ENCODE measurements around the gene NDUFB1. TPM values are rescaled to one million over a fixed set of nuclear protein-coding genes. Genes with fewer than 3 reads are reported as not detected.

Gene NDUFB1
- total RNA-seq, 4 donors from 2014 or later, result 31.4 to 434 (median 161) TPM

GRCh38 chr14:92105893-92106142, 15.7 kb downstream of the NDUFB1 start:
- 0% methylated on average over 3 to 10 of the region's 10 CpGs for WGBS, 2 donors (ENCODE audit: low coverage in 1 of 2)
- Histone ChIP-seq H3K4me3 (peak overlapping the region; percentile 79 to 97 (median 96)), H3K27me3 (no peaks in the 10 kb centered on the region), H3K9me3 (no peaks in the 10 kb centered on the region), H3K36me3 (no peaks in the 10 kb centered on the region), H3K4me1 (peaks cover 8 to 38% (median 19%) of the 10 kb centered on the region in 4 donors), H3K27ac (peak overlapping the region; percentile 92 to 100 (median 96))
- intact Hi-C loops (cut with DNase I; ENCODE audit: low total_unique reads) (no loop called here), in situ Hi-C loops (cut with MboI; ENCODE audit: low pct_ligation_motif_present in 1 of 4, low pct_unique_long_range_greater_than_20kb in 1 of 4, low sequenced_read_pairs in 3 of 4) (no loop called here)
- peak; percentile 39 for TF ChIP-seq POLR2A (IDR thresholded peaks at IDR 0.05)
- TF ChIP-seq EP300 (IDR thresholded peaks at IDR 0.05; ENCODE audit: low read depth), result no peak
- TF ChIP-seq CTCF (IDR thresholded peaks at IDR 0.05), result no peak
- peak; percentile 44 for DNase-seq

GRCh38 chr14:92105073-92105892, 16.2 kb downstream of the NDUFB1 start:
- Histone ChIP-seq H3K27ac (peak overlapping the region; percentile 92 to 100 (median 96)), H3K4me3 (peak overlapping the region; percentile 79 to 97 (median 96)), H3K4me1 (peaks cover 8 to 38% (median 19%) of the 10 kb centered on the region in 4 donors), H3K9me3 (no peaks in the 10 kb centered on the region), H3K27me3 (no peaks in the 10 kb centered on the region), H3K36me3 (no peaks in the 10 kb centered on the region)
- WGBS, 2 donors (ENCODE audit: low coverage in 1 of 2), result 48 to 50% methylated on average over 12 to 16 of the region's 16 CpGs
- DNase-seq, result no peak
- TF ChIP-seq POLR2AphosphoS5 (IDR thresholded peaks at IDR 0.05) (no peak), CTCF (IDR thresholded peaks at IDR 0.05) (no peak), POLR2A (IDR thresholded peaks at IDR 0.05) (no peak), EP300 (IDR thresholded peaks at IDR 0.05; ENCODE audit: low read depth) (no peak)
- intact Hi-C loops (cut with DNase I; ENCODE audit: low total_unique reads) (no loop called here), in situ Hi-C loops (cut with MboI; ENCODE audit: low pct_ligation_motif_present in 1 of 4, low pct_unique_long_range_greater_than_20kb in 1 of 4, low sequenced_read_pairs in 3 of 4) (no loop called here)

- no peak for DNase-seq
- Histone ChIP-seq H3K9me3 (no peaks in the 10 kb centered on the region), H3K27ac (no peak overlapping the region), H3K36me3 (no peaks in the 10 kb centered on the region), H3K4me3 (no peak overlapping the region), H3K27me3 (no peaks in the 10 kb centered on the region), H3K4me1 (peaks cover 8 to 38% (median 19%) of the 10 kb centered on the region in 4 donors)
- in situ Hi-C loops (cut with MboI; ENCODE audit: low pct_ligation_motif_present in 1 of 4, low pct_unique_long_range_greater_than_20kb in 1 of 4, low sequenced_read_pairs in 3 of 4) (no loop called here), intact Hi-C loops (cut with DNase I; ENCODE audit: low total_unique reads) (no loop called here)
- WGBS, 2 donors (ENCODE audit: low coverage in 1 of 2), result 69 to 75% methylated on average over 6 to 7 of the region's 7 CpGs
- no peak for TF ChIP-seq CTCF (IDR thresholded peaks at IDR 0.05)
- no peak for TF ChIP-seq EP300 (IDR thresholded peaks at IDR 0.05; ENCODE audit: low read depth)
- TF ChIP-seq POLR2A (IDR thresholded peaks at IDR 0.05), result no peak
- TF ChIP-seq POLR2AphosphoS5 (IDR thresholded peaks at IDR 0.05), result no peak
Observed at GRCh38 chr14:92103363-92103989, 18.0 kb downstream of the NDUFB1 start.

- in situ Hi-C loops (cut with MboI; ENCODE audit: low pct_ligation_motif_present in 1 of 4, low pct_unique_long_range_greater_than_20kb in 1 of 4, low sequenced_read_pairs in 3 of 4) (no loop called here), intact Hi-C loops (cut with DNase I; ENCODE audit: low total_unique reads) (no loop called here)
- Histone ChIP-seq H3K27me3 (no peaks in the 10 kb centered on the region), H3K9me3 (no peaks in the 10 kb centered on the region), H3K36me3 (peaks cover 0 to 8% (median 2%) of the 10 kb centered on the region in 4 donors), H3K4me1 (peaks cover 0 to 25% (median 10%) of the 10 kb centered on the region in 4 donors), H3K4me3 (no peak overlapping the region), H3K27ac (no peak overlapping the region)
- no peak for DNase-seq
- TF ChIP-seq CTCF (IDR thresholded peaks at IDR 0.05), result no peak
- no peak for TF ChIP-seq EP300 (IDR thresholded peaks at IDR 0.05; ENCODE audit: low read depth)
- TF ChIP-seq POLR2AphosphoS5 (IDR thresholded peaks at IDR 0.05), result no peak
- no peak for TF ChIP-seq POLR2A (IDR thresholded peaks at IDR 0.05)
Observed at GRCh38 chr14:92099802-92100201, 21.7 kb downstream of the NDUFB1 start.

All from transverse colon (tissue), 4 donors.